ENCODE data around the gene IL31RA. TPM values are rescaled to one million over a fixed set of nuclear protein-coding genes. Genes with fewer than 3 reads are reported as not detected.

IL31RA gene
- total RNA-seq, 1 experiment from 2014 or later: not detected

GRCh38 chr5:55925181-55925580 is 74.0 kb downstream of the IL31RA start:
- no peak for TF ChIP-seq ARID4B (CRISPR knock-in tag; IDR thresholded peaks at IDR 0.05; ENCODE audit: borderline replicate concordance)
- ChIA-PET CTCF (interaction anchor here (1.0 kb wide), 1 partner anchor 11 kb away, joined by 4 read pairs; no protein-coding TSS in a partner anchor), POLR2A (no interaction called here)
- Mint-ChIP-seq H3K27me3 (ENCODE audit: low read depth) (no peaks in the 10 kb centered on the region), H3K36me3 (no peaks in the 10 kb centered on the region), H3K4me3 (no peak overlapping the region), H3K27ac (no peak overlapping the region), H3K4me1 (peaks cover 16% of the 10 kb centered on the region), H3K9me3 (0 out of 2 replicates have a peak, but pooled peaks cover 3% of the 10 kb centered on the region)
- no peak for DNase-seq (ENCODE audit: low spot score)
- no peak for ATAC-seq

GRCh38 chr5:55925712-55926111 is 74.6 kb downstream of the IL31RA start:
- peaks cover 16% of the 10 kb centered on the region for H3K4me1 Mint-ChIP-seq
- no peaks in the 10 kb centered on the region for H3K27me3 Mint-ChIP-seq (ENCODE audit: low read depth)
- H3K36me3 Mint-ChIP-seq: no peaks in the 10 kb centered on the region
- POLR2A ChIA-PET: no interaction called here
- DNase-seq (ENCODE audit: low spot score) (no peak), ATAC-seq (no peak)
- no peak overlapping the region for H3K27ac Mint-ChIP-seq
- 0 out of 2 replicates have a peak, but pooled peaks cover 3% of the 10 kb centered on the region for H3K9me3 Mint-ChIP-seq
- CTCF ChIA-PET: no interaction called here
- H3K4me3 Mint-ChIP-seq: no peak overlapping the region
- TF ChIP-seq, protein P1, sequence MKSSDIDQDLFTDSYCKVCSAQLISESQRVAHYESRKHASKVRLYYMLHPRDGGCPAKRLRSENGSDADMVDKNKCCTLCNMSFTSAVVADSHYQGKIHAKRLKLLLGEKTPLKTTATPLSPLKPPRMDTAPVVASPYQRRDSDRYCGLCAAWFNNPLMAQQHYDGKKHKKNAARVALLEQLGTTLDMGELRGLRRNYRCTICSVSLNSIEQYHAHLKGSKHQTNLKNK (CRISPR knock-in tag; IDR thresholded peaks at IDR 0.05): no peak
- TF ChIP-seq MXD4 (CRISPR knock-in tag; IDR thresholded peaks at IDR 0.05; ENCODE audit: borderline replicate concordance): no peak
- no peak for TF ChIP-seq ZNF317 (CRISPR knock-in tag; IDR thresholded peaks at IDR 0.05; ENCODE audit: borderline replicate concordance, low read depth)
- TF ChIP-seq ZNF532 (CRISPR knock-in tag; IDR thresholded peaks at IDR 0.05; ENCODE audit: borderline replicate concordance): no peak
- no peak for TF ChIP-seq FOXP1 (CRISPR knock-in tag; IDR thresholded peaks at IDR 0.05; ENCODE audit: borderline replicate concordance)
- no peak for TF ChIP-seq AFF4 (CRISPR knock-in tag; IDR thresholded peaks at IDR 0.05; ENCODE audit: borderline replicate concordance)
- TF ChIP-seq FOXK1 (CRISPR knock-in tag; IDR thresholded peaks at IDR 0.05): no peak
- TF ChIP-seq CTCF (IDR thresholded peaks at IDR 0.05): no peak
- TF ChIP-seq ESRRA (CRISPR knock-in tag; IDR thresholded peaks at IDR 0.05; ENCODE audit: borderline replicate concordance): no peak
- TF ChIP-seq, protein P2, sequence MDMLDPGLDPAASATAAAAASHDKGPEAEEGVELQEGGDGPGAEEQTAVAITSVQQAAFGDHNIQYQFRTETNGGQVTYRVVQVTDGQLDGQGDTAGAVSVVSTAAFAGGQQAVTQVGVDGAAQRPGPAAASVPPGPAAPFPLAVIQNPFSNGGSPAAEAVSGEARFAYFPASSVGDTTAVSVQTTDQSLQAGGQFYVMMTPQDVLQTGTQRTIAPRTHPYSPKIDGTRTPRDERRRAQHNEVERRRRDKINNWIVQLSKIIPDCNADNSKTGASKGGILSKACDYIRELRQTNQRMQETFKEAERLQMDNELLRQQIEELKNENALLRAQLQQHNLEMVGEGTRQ (CRISPR knock-in tag; IDR thresholded peaks at IDR 0.05): no peak
- no peak for TF ChIP-seq ZNF232 (CRISPR knock-in tag; IDR thresholded peaks at IDR 0.05)
- TF ChIP-seq, protein P3, sequence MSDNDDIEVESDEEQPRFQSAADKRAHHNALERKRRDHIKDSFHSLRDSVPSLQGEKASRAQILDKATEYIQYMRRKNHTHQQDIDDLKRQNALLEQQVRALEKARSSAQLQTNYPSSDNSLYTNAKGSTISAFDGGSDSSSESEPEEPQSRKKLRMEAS (CRISPR knock-in tag; IDR thresholded peaks at IDR 0.05): no peak
- TF ChIP-seq ZNF416 (CRISPR knock-in tag; IDR thresholded peaks at IDR 0.05): no peak
- TF ChIP-seq TEAD1 (CRISPR knock-in tag; IDR thresholded peaks at IDR 0.05): no peak
- no peak for TF ChIP-seq NR1H2 (CRISPR knock-in tag; IDR thresholded peaks at IDR 0.05)
- TF ChIP-seq ZNF263 (CRISPR knock-in tag; IDR thresholded peaks at IDR 0.05; ENCODE audit: low read depth): no peak
- TF ChIP-seq ZBTB21 (CRISPR knock-in tag; IDR thresholded peaks at IDR 0.05; ENCODE audit: borderline replicate concordance): no peak

Measured in WTC11 (cell line).